PFSK-1 (cell line): ENCODE measurements around the gene IGFL2.

Source experiments
- POLR2AphosphoS5 ChIP-seq: IDR thresholded peaks from 2 replicates; pipeline ENCODE4 v1.6.1; 2012; ENCODE audit warnings: low read depth, mild to moderate bottlenecking, control low read depth, low read length, moderate library complexity
- REST ChIP-seq, 2 experiments: IDR thresholded peaks; 2 replicates each; pipeline versions ENCODE4 v1.6.1 to v1.8.0; 2011 to 2012; ENCODE audit warnings: low read depth in 2 of 2, low read length in 2 of 2, control low read depth in 1 of 2, inconsistent platforms in 1 of 2, mild to moderate bottlenecking in 1 of 2, moderate library complexity in 1 of 2; ENCODE audit not compliant: insufficient read depth in 1 of 2
- SIN3A ChIP-seq: IDR thresholded peaks from 2 replicates; pipeline ENCODE4 v1.6.1; 2012; ENCODE audit warnings: mild to moderate bottlenecking, low read length, moderate library complexity, borderline replicate concordance; ENCODE audit not compliant: insufficient read depth
- TAF1 ChIP-seq: IDR thresholded peaks from 2 replicates; pipeline ENCODE4 v1.6.1; 2012; ENCODE audit warnings: low read length, control low read depth, borderline replicate concordance; ENCODE audit not compliant: insufficient read depth

- TF ChIP-seq POLR2AphosphoS5 (no peak), TAF1 (no peak), REST (IDR thresholded peaks at IDR 0.05; ENCODE audit: insufficient read depth in 1 of 2, low read depth in 2 of 2, low read length in 2 of 2) (no peak), SIN3A (no peak)
Measured at GRCh38 chr19:46180701-46181387, 32.8 kb downstream of the IGFL2 start.
